ENCODE measurements around the gene GSX2. TPM values are rescaled to one million over a fixed set of nuclear protein-coding genes. Genes with fewer than 3 reads are reported as not detected.

Gene GSX2
- total and polyA plus RNA-seq, 2 experiments from 2014 or later = not detected

DNA sequence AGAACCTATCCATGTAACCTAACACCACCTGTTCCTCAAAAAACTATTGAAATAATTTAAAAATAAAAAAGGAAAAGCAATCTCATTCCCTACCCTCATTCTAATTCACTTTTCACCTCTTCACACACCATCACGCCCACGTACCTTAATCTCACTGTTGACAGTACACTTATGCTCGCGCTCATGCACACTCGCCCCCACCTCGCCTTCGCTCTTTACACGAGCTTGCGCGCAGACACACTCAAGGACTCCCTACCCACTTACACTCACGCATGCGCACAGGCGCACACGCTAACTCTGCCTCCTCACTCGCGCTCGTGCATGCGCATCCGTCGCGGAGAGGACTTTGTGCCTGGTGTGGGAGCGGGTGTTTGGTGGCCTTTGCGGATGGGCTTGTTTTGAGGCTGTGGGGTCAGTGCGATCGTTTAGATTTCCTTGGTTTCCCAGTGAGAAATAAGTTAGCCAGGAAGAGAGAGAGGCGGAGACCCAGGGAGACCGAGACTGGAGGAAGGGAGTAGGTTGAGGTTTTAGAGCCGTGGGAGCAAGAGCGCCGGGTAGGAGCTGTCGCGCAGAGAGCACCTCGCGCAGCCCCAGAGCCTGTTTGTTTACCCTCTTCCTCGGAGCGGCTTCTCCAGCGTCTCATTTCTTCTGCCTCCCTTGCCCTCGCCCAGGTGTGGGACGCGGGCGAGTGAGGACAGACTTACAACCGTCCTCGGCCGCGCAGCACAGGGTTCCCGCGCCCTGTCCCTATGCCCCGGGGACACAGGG, 8.1 kb upstream of the GSX2 start:
- TF ChIP-seq, protein P1, sequence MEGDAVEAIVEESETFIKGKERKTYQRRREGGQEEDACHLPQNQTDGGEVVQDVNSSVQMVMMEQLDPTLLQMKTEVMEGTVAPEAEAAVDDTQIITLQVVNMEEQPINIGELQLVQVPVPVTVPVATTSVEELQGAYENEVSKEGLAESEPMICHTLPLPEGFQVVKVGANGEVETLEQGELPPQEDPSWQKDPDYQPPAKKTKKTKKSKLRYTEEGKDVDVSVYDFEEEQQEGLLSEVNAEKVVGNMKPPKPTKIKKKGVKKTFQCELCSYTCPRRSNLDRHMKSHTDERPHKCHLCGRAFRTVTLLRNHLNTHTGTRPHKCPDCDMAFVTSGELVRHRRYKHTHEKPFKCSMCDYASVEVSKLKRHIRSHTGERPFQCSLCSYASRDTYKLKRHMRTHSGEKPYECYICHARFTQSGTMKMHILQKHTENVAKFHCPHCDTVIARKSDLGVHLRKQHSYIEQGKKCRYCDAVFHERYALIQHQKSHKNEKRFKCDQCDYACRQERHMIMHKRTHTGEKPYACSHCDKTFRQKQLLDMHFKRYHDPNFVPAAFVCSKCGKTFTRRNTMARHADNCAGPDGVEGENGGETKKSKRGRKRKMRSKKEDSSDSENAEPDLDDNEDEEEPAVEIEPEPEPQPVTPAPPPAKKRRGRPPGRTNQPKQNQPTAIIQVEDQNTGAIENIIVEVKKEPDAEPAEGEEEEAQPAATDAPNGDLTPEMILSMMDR (IDR thresholded peaks at IDR 0.05; ENCODE audit: low read depth, low read length) = no peak
- DNase-seq (ENCODE audit: low read depth in 1 of 2, low spot score in 1 of 2) = peak; percentile 66 to 77
- H3K27me3 ChIP-seq = peaks cover 65% of the 10 kb centered on the region

DNA sequence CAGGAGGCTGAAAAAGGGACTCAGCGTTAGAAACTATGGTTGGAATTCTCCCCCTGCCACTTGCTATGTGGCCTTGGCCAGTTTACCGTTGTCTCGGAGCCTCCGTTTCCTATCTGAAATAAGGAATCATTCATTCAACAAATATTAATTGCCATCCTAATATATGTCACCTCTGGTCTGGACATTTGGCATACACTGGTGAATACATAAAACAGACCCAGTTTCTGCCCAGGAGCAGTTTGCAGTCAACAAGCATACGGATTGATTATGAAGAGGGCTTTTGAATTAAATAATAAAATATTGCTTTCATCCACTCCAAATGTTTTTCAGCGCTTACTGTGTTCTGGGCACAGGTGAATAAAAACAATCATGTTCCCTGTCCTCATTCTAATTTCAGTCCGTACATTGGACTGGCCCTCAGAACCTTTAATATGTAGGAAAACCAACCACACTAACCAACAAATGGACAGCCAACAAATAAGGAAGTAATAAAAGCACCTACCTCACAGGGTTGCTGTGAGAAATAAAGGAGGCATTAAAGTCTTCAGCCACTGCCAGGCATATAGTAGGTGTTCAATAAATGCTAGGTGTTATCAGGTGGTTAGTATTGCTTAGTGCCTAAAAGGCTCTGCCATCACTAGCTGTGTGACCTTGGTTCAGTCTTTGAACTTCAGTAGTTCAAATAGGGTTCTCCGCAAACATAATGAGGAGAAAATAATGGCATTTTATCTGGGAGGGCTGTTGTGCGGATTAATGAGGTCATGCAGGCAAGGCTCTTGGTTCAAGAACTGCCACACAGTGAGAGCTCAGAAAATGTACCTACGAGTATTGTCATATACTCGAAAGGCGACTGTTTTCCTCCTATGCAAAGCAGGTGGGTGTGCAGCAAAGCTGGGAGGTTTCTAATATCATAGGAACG, 7.3 kb upstream of the GSX2 start:
- H3K4me1 ChIP-seq (ENCODE audit: low read depth) = no peaks in the 10 kb centered on the region

More for the DNA sequence above, 8.1 kb upstream of the GSX2 start:
- H3K4me3 ChIP-seq = peak overlapping the region; percentile 39
- H3K27ac ChIP-seq = no peak overlapping the region
- no peaks in the 10 kb centered on the region for H3K9me3 ChIP-seq (ENCODE audit: low read depth)
- no peaks in the 10 kb centered on the region for H3K36me3 ChIP-seq
- H3K4me1 ChIP-seq (ENCODE audit: low read depth) = no peaks in the 10 kb centered on the region

DNA sequence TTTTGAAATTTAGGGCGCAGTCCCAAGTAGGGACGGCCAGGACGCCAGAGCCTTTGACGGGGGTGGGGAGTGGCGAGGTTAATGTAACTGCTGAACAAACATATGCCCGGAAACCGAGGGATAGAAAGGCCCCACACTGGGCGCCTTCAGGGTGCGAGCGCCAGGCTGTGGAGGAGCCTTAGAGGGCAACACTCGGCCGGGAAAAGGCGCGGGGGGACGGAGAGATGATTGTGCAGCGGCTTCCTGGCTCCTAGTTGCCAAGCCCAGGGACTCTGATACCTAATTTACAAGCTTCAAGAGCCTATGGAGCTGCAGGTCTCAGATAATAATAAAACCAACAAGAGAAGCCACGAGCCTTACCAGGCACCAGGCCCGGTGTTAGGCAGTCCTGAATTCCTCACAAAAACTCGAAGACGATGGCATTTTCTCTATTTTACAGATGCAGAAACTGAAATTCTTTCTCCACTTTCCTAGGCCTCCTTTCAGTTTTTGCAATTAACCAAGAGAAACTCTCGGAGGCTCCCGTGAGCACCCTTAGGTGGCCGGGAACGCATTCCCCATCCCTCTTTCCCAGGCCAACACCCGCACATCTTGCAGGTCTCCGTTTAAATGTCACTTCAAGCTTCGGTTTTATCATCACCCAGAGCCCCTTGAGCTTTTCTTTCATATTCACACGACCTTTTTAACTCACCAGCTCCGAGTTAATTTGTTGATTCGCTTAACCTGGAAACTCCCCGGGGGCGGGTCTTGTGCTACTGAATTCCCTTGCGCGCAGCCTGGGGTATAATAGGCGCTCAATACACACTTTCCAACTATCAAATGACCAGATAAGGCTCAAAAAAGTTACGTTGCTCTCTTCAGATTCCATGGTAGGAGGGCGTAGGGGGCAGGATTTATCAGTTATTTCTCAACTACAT, 6.4 kb upstream of the GSX2 start:
- Histone ChIP-seq H3K36me3 (no peaks in the 10 kb centered on the region), H3K4me1 (ENCODE audit: low read depth) (no peaks in the 10 kb centered on the region), H3K27ac (no peak overlapping the region), H3K27me3 (peaks cover 78% of the 10 kb centered on the region), H3K4me3 (no peak overlapping the region), H3K9me3 (ENCODE audit: low read depth) (no peaks in the 10 kb centered on the region)
- no peak for DNase-seq (ENCODE audit: low read depth in 1 of 2, low spot score in 1 of 2)
- TF ChIP-seq, protein P1 (IDR thresholded peaks at IDR 0.05; ENCODE audit: low read depth, low read length) = no peak

More for the DNA sequence above, 7.3 kb upstream of the GSX2 start:
- peak overlapping the region; percentile 39 for H3K4me3 ChIP-seq
- H3K27ac ChIP-seq = no peak overlapping the region
- H3K36me3 ChIP-seq = no peaks in the 10 kb centered on the region
- H3K27me3 ChIP-seq = peaks cover 69% of the 10 kb centered on the region
- no peaks in the 10 kb centered on the region for H3K9me3 ChIP-seq (ENCODE audit: low read depth)
- TF ChIP-seq, protein P1 (IDR thresholded peaks at IDR 0.05; ENCODE audit: low read depth, low read length) = no peak
- DNase-seq (ENCODE audit: low read depth in 1 of 2, low spot score in 1 of 2) = no peak

DNA sequence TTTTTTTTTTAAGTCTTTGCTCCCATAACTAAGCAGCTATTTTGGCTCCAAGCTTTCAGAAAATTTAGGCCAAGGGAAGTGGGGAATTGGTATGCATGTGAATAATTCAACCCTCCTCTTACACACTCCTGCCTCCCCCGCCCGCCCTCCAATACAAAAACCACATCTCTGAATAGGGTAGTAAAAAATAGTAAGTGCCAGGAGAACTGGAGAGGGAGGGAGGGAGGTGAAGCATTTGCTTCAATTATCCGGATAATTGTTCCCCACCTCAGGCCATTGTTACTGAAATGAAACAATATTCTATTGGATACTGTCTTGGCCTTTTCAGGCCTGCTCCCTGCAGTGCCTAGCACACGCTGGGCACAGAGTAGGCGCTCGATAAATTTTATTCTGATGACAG, 5.5 kb upstream of the GSX2 start:
- Histone ChIP-seq H3K36me3 (no peaks in the 10 kb centered on the region), H3K4me3 (no peak overlapping the region), H3K27ac (no peak overlapping the region), H3K4me1 (ENCODE audit: low read depth) (no peaks in the 10 kb centered on the region), H3K27me3 (peaks cover 87% of the 10 kb centered on the region), H3K9me3 (ENCODE audit: low read depth) (no peaks in the 10 kb centered on the region)
- no peak for DNase-seq (ENCODE audit: low read depth in 1 of 2, low spot score in 1 of 2)
- TF ChIP-seq, protein P1 (IDR thresholded peaks at IDR 0.05; ENCODE audit: low read depth, low read length) = no peak

Data from cardiac muscle cell (in vitro differentiated cells and primary cell).